ENCODE measurements around the gene XKR8.

DNA sequence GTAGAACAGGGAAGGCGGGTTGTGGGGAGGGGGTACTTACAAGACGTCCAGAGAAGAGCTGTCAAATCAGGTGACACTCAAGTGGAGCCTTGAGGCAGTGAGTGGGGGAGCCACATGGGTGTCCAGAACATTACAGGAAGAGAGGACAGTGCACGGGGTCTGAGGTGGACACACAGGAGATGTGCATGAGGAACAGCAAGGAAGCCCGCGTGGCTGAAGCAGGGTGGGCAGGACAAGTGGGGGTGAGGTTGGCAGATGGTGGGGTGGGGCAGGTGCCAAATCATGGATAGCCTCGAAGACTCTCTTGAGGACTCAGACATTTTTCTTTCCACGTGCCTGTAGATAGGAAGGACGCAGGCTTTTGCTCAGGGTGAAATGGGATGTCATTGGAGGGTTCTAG, 24.1 kb upstream of the XKR8 start:
- no peak for TF ChIP-seq EZH2 (IDR thresholded peaks at IDR 0.05; ENCODE audit: borderline replicate concordance)
- TF ChIP-seq, protein P1, sequence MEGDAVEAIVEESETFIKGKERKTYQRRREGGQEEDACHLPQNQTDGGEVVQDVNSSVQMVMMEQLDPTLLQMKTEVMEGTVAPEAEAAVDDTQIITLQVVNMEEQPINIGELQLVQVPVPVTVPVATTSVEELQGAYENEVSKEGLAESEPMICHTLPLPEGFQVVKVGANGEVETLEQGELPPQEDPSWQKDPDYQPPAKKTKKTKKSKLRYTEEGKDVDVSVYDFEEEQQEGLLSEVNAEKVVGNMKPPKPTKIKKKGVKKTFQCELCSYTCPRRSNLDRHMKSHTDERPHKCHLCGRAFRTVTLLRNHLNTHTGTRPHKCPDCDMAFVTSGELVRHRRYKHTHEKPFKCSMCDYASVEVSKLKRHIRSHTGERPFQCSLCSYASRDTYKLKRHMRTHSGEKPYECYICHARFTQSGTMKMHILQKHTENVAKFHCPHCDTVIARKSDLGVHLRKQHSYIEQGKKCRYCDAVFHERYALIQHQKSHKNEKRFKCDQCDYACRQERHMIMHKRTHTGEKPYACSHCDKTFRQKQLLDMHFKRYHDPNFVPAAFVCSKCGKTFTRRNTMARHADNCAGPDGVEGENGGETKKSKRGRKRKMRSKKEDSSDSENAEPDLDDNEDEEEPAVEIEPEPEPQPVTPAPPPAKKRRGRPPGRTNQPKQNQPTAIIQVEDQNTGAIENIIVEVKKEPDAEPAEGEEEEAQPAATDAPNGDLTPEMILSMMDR (IDR thresholded peaks at IDR 0.05; ENCODE audit: poor library complexity) = no peak
- no peak for TF ChIP-seq EZH2phosphoT487 (IDR thresholded peaks at IDR 0.05; ENCODE audit: low read depth, severe bottlenecking, unreplicated experiment)

Measured in hepatocyte (in vitro differentiated cells).